Measurements from ENCODE around the gene MACROH2A2. TPM values are rescaled to one million over a fixed set of nuclear protein-coding genes. Genes with fewer than 3 reads are reported as not detected.

Gene MACROH2A2
- total and polyA plus RNA-seq, 2 of the 13 experiments (the other 11 are each of a cell fraction or from before 2014, with no cell fraction given) = 9.8 to 43.1 TPM

DNA sequence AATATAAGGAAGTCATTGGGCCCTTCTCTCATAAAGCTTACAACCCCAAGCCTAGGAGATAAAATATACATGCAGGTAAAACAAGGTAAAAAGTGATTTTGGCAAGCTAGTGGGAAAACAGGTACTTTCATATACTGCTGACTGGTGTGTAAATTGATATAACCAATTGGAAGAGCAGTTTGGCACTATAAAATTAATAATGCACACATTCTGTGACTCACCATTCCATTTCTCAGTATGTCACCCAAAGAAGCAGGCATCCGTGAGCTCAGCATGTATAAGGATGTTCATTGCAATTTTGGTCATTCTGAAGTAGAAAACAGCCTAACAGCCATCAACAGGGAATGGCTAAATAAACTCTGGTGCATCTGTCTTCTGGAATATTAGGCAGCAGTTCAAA lies 2.9 kb downstream of the MACROH2A2 start:
- BruUV-seq (replicated peaks) = no TSS peak
- intact Hi-C loops (cut with micrococcal nuclease; ENCODE audit: unreplicated experiment) = no loop called here

DNA sequence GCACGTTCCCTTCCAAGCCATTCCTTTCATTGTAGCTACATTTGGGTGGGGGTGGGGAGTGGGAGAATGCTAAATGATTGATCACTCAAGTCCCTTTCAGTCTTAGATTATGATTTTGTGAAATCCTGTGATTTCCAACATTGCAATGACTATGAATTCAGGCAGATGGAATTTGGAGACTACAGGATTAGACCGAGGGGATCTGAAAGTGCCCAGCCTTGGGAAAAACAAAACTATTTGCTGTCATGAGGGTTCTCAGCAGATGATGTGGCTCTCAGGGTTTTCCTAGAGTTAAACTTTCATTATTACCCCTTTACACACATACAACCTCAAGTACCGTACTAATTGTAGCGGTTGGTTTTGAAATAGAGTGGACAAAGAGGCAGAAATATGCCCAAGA lies 4.7 kb downstream of the MACROH2A2 start:
- ATAC-seq (no peak), FAIRE-seq (no peak), DNase-seq (ENCODE audit: low spot score) (no peak)
- H3K27me3 ChIP-seq (ENCODE audit: control insufficient read depth in 1 of 2, insufficient read depth in 2 of 2, low read length in 2 of 2) = no peaks in the 10 kb centered on the region
- 94% methylated on average over 4 of the region's 4 CpGs for WGBS (ENCODE audit: low lambda C conversion rate)
- no peaks in the 10 kb centered on the region for H4K20me1 ChIP-seq (ENCODE audit: insufficient read depth, low read length)
- in situ Hi-C loops (cut with HindIII; ENCODE audit: extremely low pct_ligation_motif_present, low pct_unique_long_range_greater_than_20kb) (no loop called here), intact Hi-C loops (cut with micrococcal nuclease; ENCODE audit: unreplicated experiment) (no loop called here)
- no peak overlapping the region for H3K4me2 ChIP-seq (ENCODE audit: low read depth, low read length)
- ChIA-PET POLR2A (no interaction called here), CTCF (ENCODE audit: low intra/inter-chr PET ratio, low total read pairs) (no interaction called here)
- no peak overlapping the region for H3K4me3 ChIP-seq (replicated peaks in 1 of 3; ENCODE audit: insufficient read depth in 1 of 3, low read depth in 2 of 3, low read length in 3 of 3)
- H3K27ac ChIP-seq (ENCODE audit: extremely low read length, insufficient read depth, low read length) = no peak overlapping the region
- H3K36me3 ChIP-seq (replicated peaks in 1 of 2; ENCODE audit: control insufficient read depth in 1 of 2, insufficient read depth in 2 of 2, low read length in 2 of 2) = no peaks in the 10 kb centered on the region
- H3K4me1 ChIP-seq (ENCODE audit: insufficient read depth, low read length) = peaks cover 14% of the 10 kb centered on the region
- BruUV-seq (replicated peaks) = no TSS peak
- H3K9ac ChIP-seq (ENCODE audit: insufficient read depth, low read depth, low read length) = no peak overlapping the region
- peaks cover 26% of the 10 kb centered on the region for H3K79me2 ChIP-seq (ENCODE audit: insufficient read depth, low read length)
- no peaks in the 10 kb centered on the region for H3K9me3 ChIP-seq (ENCODE audit: low read length)
- H2AFZ ChIP-seq (ENCODE audit: low read length) = no peak overlapping the region
- TF ChIP-seq, protein P1, sequence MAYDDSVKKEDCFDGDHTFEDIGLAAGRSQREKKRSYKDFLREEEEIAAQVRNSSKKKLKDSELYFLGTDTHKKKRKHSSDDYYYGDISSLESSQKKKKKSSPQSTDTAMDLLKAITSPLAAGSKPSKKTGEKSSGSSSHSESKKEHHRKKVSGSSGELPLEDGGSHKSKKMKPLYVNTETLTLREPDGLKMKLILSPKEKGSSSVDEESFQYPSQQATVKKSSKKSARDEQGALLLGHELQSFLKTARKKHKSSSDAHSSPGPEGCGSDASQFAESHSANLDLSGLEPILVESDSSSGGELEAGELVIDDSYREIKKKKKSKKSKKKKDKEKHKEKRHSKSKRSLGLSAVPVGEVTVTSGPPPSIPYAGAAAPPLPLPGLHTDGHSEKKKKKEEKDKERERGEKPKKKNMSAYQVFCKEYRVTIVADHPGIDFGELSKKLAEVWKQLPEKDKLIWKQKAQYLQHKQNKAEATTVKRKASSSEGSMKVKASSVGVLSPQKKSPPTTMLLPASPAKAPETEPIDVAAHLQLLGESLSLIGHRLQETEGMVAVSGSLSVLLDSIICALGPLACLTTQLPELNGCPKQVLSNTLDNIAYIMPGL (CRISPR knock-in tag; IDR thresholded peaks at IDR 0.05; ENCODE audit: borderline replicate concordance in 1 of 2, low read depth in 1 of 2) = no peak
- TF ChIP-seq ZNF883 (CRISPR knock-in tag; IDR thresholded peaks at IDR 0.05; ENCODE audit: not compliant biosample characterization) (no peak), GPN1 (CRISPR knock-in tag; IDR thresholded peaks at IDR 0.05; ENCODE audit: borderline replicate concordance) (no peak), ZNF776 (CRISPR knock-in tag; IDR thresholded peaks at IDR 0.05) (no peak), ATRX (CRISPR knock-in tag; IDR thresholded peaks at IDR 0.05; ENCODE audit: borderline replicate concordance) (no peak), SOX13 (IDR thresholded peaks at IDR 0.05) (no peak), SOX13 (CRISPR knock-in tag; conservative IDR thresholded peaks at IDR 0.05 in 1 of 2, IDR thresholded peaks at IDR 0.05 in 1 of 2) (no peak), NFE2L1 (CRISPR knock-in tag; IDR thresholded peaks at IDR 0.05; ENCODE audit: borderline replicate concordance) (no peak)
- TF ChIP-seq, protein P2, sequence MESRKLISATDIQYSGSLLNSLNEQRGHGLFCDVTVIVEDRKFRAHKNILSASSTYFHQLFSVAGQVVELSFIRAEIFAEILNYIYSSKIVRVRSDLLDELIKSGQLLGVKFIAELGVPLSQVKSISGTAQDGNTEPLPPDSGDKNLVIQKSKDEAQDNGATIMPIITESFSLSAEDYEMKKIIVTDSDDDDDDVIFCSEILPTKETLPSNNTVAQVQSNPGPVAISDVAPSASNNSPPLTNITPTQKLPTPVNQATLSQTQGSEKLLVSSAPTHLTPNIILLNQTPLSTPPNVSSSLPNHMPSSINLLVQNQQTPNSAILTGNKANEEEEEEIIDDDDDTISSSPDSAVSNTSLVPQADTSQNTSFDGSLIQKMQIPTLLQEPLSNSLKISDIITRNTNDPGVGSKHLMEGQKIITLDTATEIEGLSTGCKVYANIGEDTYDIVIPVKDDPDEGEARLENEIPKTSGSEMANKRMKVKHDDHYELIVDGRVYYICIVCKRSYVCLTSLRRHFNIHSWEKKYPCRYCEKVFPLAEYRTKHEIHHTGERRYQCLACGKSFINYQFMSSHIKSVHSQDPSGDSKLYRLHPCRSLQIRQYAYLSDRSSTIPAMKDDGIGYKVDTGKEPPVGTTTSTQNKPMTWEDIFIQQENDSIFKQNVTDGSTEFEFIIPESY (CRISPR knock-in tag; IDR thresholded peaks at IDR 0.05) = no peak
- TF ChIP-seq, protein P3, sequence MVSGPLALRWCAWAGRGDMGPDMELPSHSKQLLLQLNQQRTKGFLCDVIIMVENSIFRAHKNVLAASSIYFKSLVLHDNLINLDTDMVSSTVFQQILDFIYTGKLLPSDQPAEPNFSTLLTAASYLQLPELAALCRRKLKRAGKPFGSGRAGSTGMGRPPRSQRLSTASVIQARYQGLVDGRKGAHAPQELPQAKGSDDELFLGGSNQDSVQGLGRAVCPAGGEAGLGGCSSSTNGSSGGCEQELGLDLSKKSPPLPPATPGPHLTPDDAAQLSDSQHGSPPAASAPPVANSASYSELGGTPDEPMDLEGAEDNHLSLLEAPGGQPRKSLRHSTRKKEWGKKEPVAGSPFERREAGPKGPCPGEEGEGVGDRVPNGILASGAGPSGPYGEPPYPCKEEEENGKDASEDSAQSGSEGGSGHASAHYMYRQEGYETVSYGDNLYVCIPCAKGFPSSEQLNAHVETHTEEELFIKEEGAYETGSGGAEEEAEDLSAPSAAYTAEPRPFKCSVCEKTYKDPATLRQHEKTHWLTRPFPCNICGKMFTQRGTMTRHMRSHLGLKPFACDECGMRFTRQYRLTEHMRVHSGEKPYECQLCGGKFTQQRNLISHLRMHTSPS (CRISPR knock-in tag; IDR thresholded peaks at IDR 0.05; ENCODE audit: low read depth) = no peak

More for the DNA sequence above, 2.9 kb downstream of the MACROH2A2 start:
- H4K20me1 ChIP-seq (ENCODE audit: insufficient read depth, low read length) = no peaks in the 10 kb centered on the region
- H3K4me1 ChIP-seq (ENCODE audit: insufficient read depth, low read length) = peaks cover 23% of the 10 kb centered on the region
- CTCF ChIA-PET (ENCODE audit: low intra/inter-chr PET ratio, low total read pairs) = no interaction called here
- no peak for DNase-seq (ENCODE audit: low spot score)
- in situ Hi-C loops (cut with HindIII; ENCODE audit: extremely low pct_ligation_motif_present, low pct_unique_long_range_greater_than_20kb) = no loop called here
- ATAC-seq = no peak
- H3K36me3 ChIP-seq (replicated peaks in 1 of 2; ENCODE audit: control insufficient read depth in 1 of 2, insufficient read depth in 2 of 2, low read length in 2 of 2) = no peaks in the 10 kb centered on the region
- H2AFZ ChIP-seq (ENCODE audit: low read length) = no peak overlapping the region
- no peak overlapping the region for H3K9ac ChIP-seq (ENCODE audit: insufficient read depth, low read depth, low read length)
- H3K9me3 ChIP-seq (ENCODE audit: low read length) = no peaks in the 10 kb centered on the region
- H3K27me3 ChIP-seq (ENCODE audit: control insufficient read depth in 1 of 2, insufficient read depth in 2 of 2, low read length in 2 of 2) = no peaks in the 10 kb centered on the region
- TF ChIP-seq, protein P4, sequence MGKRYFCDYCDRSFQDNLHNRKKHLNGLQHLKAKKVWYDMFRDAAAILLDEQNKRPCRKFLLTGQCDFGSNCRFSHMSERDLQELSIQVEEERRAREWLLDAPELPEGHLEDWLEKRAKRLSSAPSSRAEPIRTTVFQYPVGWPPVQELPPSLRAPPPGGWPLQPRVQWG (CRISPR knock-in tag; IDR thresholded peaks at IDR 0.05; ENCODE audit: borderline replicate concordance, low read depth) = no peak
- peak; percentile 7 to 39; a peak in 2 of 4 replicates for TF ChIP-seq MAFK (conservative IDR thresholded peaks at IDR 0.05 in 1 of 2, IDR thresholded peaks at IDR 0.05 in 1 of 2; ENCODE audit: low read length in 2 of 2)
- 0 out of 2 replicates have a peak, but pooled peaks have one; percentile 34 for TF ChIP-seq MAFF (IDR thresholded peaks at IDR 0.05; ENCODE audit: low read depth, low read length)
- WGBS (ENCODE audit: low lambda C conversion rate) = 89% methylated on average over 1 of the region's 1 CpG
- no peak overlapping the region for H3K27ac ChIP-seq (ENCODE audit: extremely low read length, insufficient read depth, low read length)
- no peak overlapping the region for H3K4me3 ChIP-seq (replicated peaks in 1 of 3; ENCODE audit: insufficient read depth in 1 of 3, low read depth in 2 of 3, low read length in 3 of 3)
- POLR2A ChIA-PET = no interaction called here
- H3K4me2 ChIP-seq (ENCODE audit: low read depth, low read length) = no peak overlapping the region
- no peak for FAIRE-seq
- peaks cover 24% of the 10 kb centered on the region for H3K79me2 ChIP-seq (ENCODE audit: insufficient read depth, low read length)
